ENCODE measurements around the gene ACSF3.

The ACSF3 gene

DNA sequence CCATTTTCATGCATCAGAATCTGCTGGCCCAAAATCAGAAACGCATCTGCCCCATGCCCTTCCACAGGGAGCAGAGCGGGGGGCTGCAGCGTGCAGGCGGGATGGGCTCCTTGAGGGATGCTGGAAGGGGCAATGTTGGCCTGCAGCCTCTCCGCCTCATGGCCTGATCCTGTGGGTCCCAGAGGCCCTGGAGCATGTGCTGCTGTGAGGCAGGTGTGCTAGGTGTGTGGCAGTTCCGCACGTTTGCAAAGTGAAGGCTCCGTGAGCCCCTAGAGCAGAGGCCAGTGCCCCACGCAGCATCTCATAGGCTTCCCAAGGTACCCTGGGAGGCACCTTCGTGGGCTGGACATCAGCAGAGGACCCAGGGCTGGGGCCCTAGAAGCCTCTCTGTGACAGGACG lies 41.5 kb downstream of the ACSF3 start:
- TF ChIP-seq, protein P1, sequence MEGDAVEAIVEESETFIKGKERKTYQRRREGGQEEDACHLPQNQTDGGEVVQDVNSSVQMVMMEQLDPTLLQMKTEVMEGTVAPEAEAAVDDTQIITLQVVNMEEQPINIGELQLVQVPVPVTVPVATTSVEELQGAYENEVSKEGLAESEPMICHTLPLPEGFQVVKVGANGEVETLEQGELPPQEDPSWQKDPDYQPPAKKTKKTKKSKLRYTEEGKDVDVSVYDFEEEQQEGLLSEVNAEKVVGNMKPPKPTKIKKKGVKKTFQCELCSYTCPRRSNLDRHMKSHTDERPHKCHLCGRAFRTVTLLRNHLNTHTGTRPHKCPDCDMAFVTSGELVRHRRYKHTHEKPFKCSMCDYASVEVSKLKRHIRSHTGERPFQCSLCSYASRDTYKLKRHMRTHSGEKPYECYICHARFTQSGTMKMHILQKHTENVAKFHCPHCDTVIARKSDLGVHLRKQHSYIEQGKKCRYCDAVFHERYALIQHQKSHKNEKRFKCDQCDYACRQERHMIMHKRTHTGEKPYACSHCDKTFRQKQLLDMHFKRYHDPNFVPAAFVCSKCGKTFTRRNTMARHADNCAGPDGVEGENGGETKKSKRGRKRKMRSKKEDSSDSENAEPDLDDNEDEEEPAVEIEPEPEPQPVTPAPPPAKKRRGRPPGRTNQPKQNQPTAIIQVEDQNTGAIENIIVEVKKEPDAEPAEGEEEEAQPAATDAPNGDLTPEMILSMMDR (IDR thresholded peaks at IDR 0.05) = no peak

DNA sequence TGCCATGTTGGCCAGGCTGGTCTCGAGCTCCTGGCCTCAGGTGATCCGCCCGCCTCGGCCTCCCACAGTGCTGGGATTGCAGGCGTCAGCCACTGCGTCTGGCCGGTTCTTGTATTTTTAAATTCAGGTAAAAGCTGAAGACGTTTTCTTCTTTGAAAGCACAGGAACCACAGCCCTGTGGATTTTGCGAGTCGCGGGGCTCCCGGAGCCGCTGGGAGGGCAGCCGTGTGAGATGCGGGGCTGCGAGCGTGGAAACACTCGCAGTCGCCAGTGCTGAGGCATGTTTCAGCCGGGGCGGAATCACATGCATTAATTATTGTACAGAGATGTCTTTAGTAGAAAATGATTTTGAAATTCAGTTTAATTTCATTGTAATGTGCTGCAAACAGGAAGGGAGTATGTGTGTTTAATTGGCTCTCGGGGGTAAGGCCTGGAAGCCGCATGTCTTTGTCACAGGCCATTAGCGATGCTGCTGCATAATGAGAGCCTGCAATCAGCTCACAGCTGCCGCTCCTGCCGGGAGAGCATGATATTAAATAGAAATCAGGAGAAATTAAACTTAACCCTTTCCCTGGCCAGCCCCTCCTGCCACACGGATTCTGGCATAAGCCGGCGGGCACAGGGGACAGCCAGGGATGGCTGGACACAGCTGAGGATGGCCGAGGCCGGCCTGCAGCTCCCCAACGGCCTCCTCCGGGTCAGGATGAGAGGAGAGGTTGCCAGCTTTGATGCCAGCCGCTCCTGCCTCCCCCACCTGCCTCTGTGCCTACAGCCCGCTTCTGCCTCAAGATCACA lies 42.5 kb downstream of the ACSF3 start:
- TF ChIP-seq, protein P1 (IDR thresholded peaks at IDR 0.05) = no peak

DNA sequence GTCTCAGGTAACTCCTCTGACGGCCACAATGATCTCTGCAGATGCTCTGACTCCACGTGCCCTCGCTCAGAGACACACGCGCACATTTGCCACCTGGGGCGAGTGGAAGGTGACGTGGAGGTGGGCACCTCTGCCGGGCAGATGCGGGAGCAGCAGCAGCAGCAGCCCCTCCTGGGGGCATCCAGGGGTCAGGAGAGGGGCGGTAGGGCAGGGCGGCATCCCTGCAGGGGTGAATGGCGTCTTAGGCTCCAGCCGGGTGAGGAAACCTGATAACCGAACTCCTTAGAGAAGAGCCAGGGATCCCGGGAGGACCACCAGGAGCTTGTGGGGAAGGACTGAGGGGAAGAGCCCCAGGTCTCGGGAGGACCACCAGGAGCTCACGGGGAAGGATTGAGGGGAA lies 43.3 kb downstream of the ACSF3 start:
- TF ChIP-seq, protein P1 (IDR thresholded peaks at IDR 0.05) = no peak

DNA sequence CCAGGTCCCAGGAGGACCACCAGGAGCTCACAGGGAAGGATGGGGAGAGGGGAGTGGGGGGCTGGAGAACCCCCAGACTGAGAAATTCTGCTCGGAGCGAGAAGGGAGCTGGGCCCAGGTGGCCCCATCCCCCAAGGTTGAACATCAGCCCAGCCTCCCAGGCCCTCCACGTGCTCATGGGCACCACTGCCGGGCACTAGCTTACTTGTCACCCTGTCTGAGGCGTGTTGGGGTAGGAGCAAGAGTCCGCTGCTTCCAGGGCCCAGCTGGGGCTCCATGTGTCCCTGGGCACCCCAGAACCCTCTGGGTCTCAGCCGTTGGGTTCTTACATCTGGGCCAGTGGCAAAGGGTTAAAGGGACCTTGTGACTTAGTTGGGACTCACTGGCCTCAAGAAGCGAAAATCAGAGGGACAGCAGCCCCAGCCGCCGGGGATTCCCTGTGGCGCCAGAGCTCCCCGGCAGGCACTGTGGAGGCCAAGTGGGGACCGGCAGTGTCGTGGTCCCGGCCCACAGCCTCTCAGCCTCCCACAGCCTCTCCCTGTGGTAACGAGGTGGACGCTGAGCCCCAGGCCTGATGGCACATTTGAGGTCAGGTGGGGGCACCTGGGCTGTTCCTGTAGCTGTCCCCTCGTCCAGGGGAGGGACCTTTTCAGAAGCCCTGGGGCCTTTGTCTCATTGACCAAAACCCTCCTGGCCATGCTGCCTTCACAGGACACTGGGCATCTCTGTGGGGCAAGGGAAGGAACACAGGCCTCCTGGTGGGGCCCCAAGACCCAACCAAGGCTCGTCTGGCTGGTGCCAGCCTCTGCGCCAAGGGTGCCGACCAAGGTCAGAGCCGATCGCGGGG lies 44.2 kb downstream of the ACSF3 start:
- TF ChIP-seq, protein P1 (IDR thresholded peaks at IDR 0.05) = no peak

DNA sequence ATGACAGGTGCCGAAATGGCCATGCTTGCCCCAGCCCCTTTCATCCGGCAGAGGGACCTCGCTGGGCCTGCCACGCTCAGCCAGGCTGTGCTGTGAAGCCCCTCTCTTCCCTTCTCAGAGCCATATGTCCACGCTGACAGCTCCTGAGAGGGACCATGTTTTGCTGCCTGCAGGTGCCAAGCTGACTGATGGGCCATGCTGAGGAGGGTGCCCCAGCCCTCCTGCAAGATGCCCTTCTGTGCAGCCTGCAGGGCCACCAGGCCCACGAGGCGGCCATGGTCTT lies 44.8 kb downstream of the ACSF3 start:
- TF ChIP-seq, protein P1 (IDR thresholded peaks at IDR 0.05) = no peak

DNA sequence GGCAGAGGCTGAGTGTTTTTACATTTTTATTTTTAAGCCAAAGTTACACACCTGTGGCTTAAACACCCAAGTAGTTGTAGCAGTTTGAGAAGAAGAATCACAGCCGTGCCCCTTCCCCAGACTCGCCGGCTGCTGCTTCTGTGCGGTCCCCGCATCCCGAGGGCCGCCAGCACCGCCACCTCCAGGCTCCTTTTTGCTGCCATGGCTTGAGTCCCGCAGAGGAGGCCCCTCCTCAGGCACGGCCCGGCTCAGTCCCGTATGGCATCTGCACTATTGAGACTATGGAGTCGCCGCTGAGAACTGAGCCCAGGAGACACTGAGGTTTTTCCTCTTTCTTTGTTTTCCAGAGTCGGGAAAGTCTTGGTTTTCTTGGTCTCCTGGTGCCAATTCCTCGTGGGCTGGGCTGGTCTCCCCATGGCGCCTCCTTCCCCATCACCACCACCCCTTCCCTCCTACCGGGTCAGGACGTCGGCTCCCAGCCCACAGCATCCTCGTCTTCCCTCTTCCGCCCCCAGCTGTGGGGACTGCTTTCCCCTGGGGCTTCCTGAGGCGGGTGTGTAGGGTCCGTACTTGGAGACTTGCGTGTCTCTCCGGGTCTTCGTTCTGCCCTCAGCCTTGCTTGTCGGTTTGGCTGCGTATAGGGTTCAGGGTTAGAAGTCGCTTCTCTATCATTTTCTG lies 45.3 kb downstream of the ACSF3 start:
- TF ChIP-seq, protein P1 (IDR thresholded peaks at IDR 0.05) = no peak

DNA sequence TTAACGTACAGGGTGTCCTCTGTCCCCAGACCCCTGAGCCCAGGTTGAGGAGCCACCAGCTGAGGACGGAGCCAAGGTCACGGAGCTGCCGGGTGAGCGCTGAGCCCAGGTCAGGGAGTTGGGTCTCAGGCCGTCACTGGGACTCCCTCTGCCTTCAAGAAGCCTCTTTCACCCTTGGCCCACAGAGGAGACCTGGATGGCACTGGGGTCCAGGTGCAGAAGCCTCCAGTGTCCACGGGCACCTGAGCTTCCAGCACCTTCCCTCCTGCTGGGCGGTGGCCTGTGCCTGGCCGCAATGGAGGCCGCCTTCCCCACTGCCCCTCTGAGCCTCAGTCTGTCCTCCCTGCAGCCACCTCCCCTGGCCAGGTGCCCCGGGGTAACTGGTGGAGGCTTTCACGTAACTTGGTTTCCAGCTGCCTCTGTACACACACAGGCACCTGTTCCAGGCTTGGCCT lies 46.3 kb downstream of the ACSF3 start:
- TF ChIP-seq, protein P1 (IDR thresholded peaks at IDR 0.05) = no peak

Measured in LNCAP (cell line).